Activated naive CD4-positive, alpha-beta T cell treated with anti-CD3 and anti-CD28 coated beads, Interleukin-2, amount 50 U/mL, for 24 hours (primary cell): ENCODE results near the gene ZC3H12D.
"Not testable (repeated sequence)": the region's sequence is repeated elsewhere in the genome, so short reads cannot be mapped to it uniquely, and the experiment has no call there.

Source experiments
- H3K27ac Mint-ChIP-seq: one replicate; pipeline ENCODE4 v1.8.0; 2021; ENCODE audit warnings: mild to moderate bottlenecking, mixed read lengths
- H3K27me3 Mint-ChIP-seq: one replicate; pipeline ENCODE4 v1.8.0; 2021; ENCODE audit warnings: mixed read lengths
- H3K36me3 Mint-ChIP-seq: one replicate; pipeline ENCODE4 v1.8.0; 2021; ENCODE audit warnings: mixed read lengths
- H3K4me1 Mint-ChIP-seq: one replicate; pipeline ENCODE4 v1.8.0; 2021; ENCODE audit warnings: mixed read lengths
- H3K4me3 Mint-ChIP-seq: one replicate; pipeline ENCODE4 v1.8.0; 2021; ENCODE audit warnings: mild to moderate bottlenecking, mixed read lengths
- H3K9me3 Mint-ChIP-seq: one replicate; pipeline ENCODE4 v1.8.0; 2021; ENCODE audit warnings: mixed read lengths

Gene ZC3H12D

DNA sequence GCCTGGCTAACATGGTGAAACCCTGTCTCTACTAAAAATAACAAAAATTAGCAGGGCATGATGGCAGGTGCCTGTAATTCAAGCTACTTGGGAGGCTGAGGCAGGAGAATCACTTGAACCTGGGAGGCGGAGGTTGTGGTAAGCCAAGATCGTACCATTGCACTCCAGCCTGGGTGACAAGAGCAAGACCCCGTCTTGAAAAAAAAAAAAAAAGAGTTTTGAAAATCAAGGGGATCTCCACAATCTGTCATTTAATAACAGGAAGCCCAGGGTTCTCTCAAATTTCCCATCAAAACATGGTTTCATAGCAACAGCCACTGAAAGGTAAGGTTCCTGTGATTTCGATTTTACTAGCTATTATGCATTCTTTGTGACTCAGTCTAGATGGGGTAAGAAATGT is 10.0 kb upstream of the ZC3H12D start:
- Mint-ChIP-seq H3K4me3 (peak overlapping the region; percentile 70), H3K27ac (peak overlapping the region; percentile 99), H3K4me1 (peaks cover 84% of the 10 kb centered on the region)
- not testable (repeated sequence) for H3K36me3 Mint-ChIP-seq, H3K27me3 Mint-ChIP-seq, H3K9me3 Mint-ChIP-seq

DNA sequence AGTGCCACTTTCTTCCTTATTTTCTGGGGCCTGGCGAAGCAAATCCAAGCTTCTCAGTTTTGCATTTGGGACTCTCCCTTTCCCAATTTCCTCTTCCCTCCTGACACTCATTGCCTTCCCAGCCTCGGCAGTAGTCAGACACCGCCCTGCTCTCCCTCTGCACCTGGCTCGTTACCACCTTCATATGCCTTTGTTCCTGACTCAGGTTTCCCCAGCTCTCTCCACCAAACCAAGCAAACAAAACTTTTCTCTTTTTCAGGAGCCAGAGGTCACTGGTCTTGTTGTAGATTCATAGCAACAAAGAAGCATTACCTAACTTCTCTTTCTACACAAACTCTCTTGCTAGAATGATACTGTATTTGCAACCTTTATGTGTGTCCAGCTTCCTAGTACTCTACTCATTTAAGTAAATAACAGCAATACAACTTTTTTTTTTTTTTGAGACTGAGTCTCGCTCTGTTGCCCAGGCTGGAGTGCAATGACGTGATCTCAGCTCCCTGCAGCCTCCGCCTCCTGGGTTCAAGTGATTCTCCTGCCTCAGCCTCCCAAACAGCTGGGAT is 9.0 kb upstream of the ZC3H12D start:
- Mint-ChIP-seq H3K36me3 (peaks cover 5% of the 10 kb centered on the region), H3K4me1 (peaks cover 85% of the 10 kb centered on the region), H3K27ac (peak overlapping the region; percentile 99), H3K27me3 (no peaks in the 10 kb centered on the region), H3K9me3 (no peaks in the 10 kb centered on the region), H3K4me3 (peak overlapping the region; percentile 30)

GRCh38 chr6:149492798-149493343 is 8.1 kb upstream of the ZC3H12D start:
- Mint-ChIP-seq H3K36me3 (peaks cover 5% of the 10 kb centered on the region), H3K9me3 (no peaks in the 10 kb centered on the region), H3K27me3 (no peaks in the 10 kb centered on the region), H3K27ac (peak overlapping the region; percentile 99), H3K4me1 (peaks cover 82% of the 10 kb centered on the region), H3K4me3 (peak overlapping the region; percentile 31)

- H3K27ac Mint-ChIP-seq = peak overlapping the region; percentile 37
- peaks cover 3% of the 10 kb centered on the region for H3K36me3 Mint-ChIP-seq
- H3K9me3 Mint-ChIP-seq = no peaks in the 10 kb centered on the region
- peaks cover 67% of the 10 kb centered on the region for H3K4me1 Mint-ChIP-seq
- no peak overlapping the region for H3K4me3 Mint-ChIP-seq
- no peaks in the 10 kb centered on the region for H3K27me3 Mint-ChIP-seq
Measured at GRCh38 chr6:149489967-149490366, 5.2 kb upstream of the ZC3H12D start.

- Mint-ChIP-seq H3K4me1 (peaks cover 64% of the 10 kb centered on the region), H3K36me3 (peaks cover 2% of the 10 kb centered on the region), H3K9me3 (no peaks in the 10 kb centered on the region), H3K27ac (no peak overlapping the region), H3K4me3 (no peak overlapping the region), H3K27me3 (no peaks in the 10 kb centered on the region)
Measured at GRCh38 chr6:149488815-149489214, 4.0 kb upstream of the ZC3H12D start.

DNA sequence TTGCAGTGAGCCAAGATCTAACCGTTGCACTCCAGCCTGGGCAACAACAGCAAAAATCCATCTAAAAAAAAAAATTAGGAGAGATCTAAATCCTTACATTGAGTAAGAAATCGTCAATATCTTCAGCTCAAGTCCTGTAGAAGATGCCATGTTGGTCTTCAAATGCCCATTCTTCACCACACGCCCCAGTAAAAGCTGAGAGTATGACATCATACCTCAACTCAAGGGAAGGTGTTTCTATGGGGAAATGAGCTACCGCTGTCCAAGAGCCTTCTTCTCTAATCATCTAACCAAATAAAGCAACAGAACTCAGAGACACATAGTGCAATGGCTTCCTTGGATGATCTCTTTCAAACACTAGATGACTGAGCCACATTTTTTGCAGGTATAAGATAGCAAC is 2.5 kb upstream of the ZC3H12D start:
- no peaks in the 10 kb centered on the region for H3K27me3 Mint-ChIP-seq
- no peaks in the 10 kb centered on the region for H3K36me3 Mint-ChIP-seq
- H3K4me1 Mint-ChIP-seq = peaks cover 60% of the 10 kb centered on the region
- H3K4me3 Mint-ChIP-seq = no peak overlapping the region
- H3K9me3 Mint-ChIP-seq = no peaks in the 10 kb centered on the region
- H3K27ac Mint-ChIP-seq = peak overlapping the region; percentile 70

- H3K27me3 Mint-ChIP-seq = no peaks in the 10 kb centered on the region
Measured at GRCh38 chr6:149483849-149484655, 762 bp downstream of the ZC3H12D start.

GRCh38 chr6:149483334-149483725 is 1.5 kb downstream of the ZC3H12D start:
- peaks cover 69% of the 10 kb centered on the region for H3K4me1 Mint-ChIP-seq

More at GRCh38 chr6:149483849-149484655, 762 bp downstream of the ZC3H12D start:
- Mint-ChIP-seq H3K4me3 (peak overlapping the region; percentile 94), H3K4me1 (peaks cover 69% of the 10 kb centered on the region), H3K27ac (peak overlapping the region; percentile 99), H3K36me3 (peaks cover 6% of the 10 kb centered on the region), H3K9me3 (no peaks in the 10 kb centered on the region)

GRCh38 chr6:149482545-149483333 is 2.1 kb downstream of the ZC3H12D start:
- Mint-ChIP-seq H3K4me1 (peaks cover 73% of the 10 kb centered on the region), H3K36me3 (peaks cover 6% of the 10 kb centered on the region), H3K4me3 (peak overlapping the region; percentile 94), H3K27ac (peak overlapping the region; percentile 98), H3K9me3 (no peaks in the 10 kb centered on the region), H3K27me3 (no peaks in the 10 kb centered on the region)

More at GRCh38 chr6:149483334-149483725, 1.5 kb downstream of the ZC3H12D start:
- Mint-ChIP-seq H3K9me3 (no peaks in the 10 kb centered on the region), H3K27ac (peak overlapping the region; percentile 99), H3K36me3 (peaks cover 6% of the 10 kb centered on the region), H3K27me3 (no peaks in the 10 kb centered on the region), H3K4me3 (peak overlapping the region; percentile 94)

DNA sequence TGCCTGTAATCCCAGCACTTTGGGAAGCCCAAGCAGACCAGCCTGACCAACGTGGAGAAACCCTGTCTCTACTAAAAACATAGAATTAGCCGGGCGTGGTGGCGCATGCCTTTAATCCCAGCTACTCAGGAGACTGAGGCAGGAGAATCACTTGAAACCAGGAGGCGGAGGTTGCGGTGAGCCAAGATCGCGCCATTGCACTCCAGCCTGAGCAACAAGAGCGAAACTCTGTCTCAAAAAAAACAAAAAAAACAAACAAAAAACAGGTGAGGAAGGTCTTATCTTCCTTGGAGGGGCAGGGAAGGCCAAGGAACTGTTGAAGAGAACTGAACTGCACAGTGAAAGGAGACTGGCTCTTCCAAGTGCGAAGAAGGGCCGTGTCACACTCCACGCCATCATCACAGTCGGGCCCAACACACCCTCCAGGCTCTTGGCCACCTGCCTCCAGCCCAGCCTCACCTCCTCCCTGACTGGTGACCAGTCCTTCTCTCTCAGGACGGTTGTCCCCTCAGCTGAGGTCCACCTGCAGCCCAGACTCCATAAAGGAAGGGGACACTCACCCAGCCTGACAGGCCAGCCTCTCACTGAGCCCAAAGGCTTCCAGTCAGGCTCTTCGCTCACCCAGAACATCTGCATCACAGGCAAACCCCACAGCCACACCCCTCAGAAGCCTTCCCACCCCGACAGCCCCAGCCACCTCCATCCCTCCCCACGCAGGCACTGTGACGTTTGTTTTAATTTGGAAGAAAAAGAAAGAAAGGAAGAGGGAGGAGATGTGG is 4.1 kb downstream of the ZC3H12D start:
- H3K4me3 Mint-ChIP-seq = peak overlapping the region; percentile 94
- no peaks in the 10 kb centered on the region for H3K27me3 Mint-ChIP-seq
- peaks cover 79% of the 10 kb centered on the region for H3K4me1 Mint-ChIP-seq
- H3K9me3 Mint-ChIP-seq = no peaks in the 10 kb centered on the region
- peak overlapping the region; percentile 98 for H3K27ac Mint-ChIP-seq
- peaks cover 8% of the 10 kb centered on the region for H3K36me3 Mint-ChIP-seq

GRCh38 chr6:149478631-149479314 is 6.0 kb downstream of the ZC3H12D start:
- Mint-ChIP-seq H3K27ac (peak overlapping the region; percentile 46), H3K4me3 (peak overlapping the region; percentile 94), H3K4me1 (peaks cover 66% of the 10 kb centered on the region), H3K27me3 (no peaks in the 10 kb centered on the region), H3K9me3 (no peaks in the 10 kb centered on the region), H3K36me3 (peaks cover 9% of the 10 kb centered on the region)

DNA sequence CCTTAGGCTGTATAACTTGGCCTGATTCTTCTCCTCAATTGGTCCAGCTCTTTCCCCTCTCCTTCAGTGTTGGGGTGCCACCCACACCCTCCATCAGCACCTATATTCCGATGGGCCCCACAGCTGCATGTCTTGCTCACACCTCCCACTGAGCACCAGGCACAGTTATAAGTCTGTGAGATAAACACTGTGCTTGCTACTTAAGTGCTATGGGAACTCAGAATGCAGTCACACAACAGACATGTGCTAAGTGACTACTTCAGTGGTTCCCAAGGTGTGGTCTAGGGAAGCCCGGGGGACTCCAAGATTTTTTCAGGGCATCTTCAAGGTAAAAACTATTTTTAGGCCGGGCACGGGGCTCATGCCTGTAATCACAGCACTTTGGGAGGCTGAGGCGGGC is 7.3 kb downstream of the ZC3H12D start:
- Mint-ChIP-seq H3K27me3 (no peaks in the 10 kb centered on the region), H3K4me1 (peaks cover 68% of the 10 kb centered on the region), H3K27ac (peak overlapping the region; percentile 81), H3K4me3 (peak overlapping the region; percentile 33), H3K36me3 (peaks cover 10% of the 10 kb centered on the region), H3K9me3 (no peaks in the 10 kb centered on the region)

DNA sequence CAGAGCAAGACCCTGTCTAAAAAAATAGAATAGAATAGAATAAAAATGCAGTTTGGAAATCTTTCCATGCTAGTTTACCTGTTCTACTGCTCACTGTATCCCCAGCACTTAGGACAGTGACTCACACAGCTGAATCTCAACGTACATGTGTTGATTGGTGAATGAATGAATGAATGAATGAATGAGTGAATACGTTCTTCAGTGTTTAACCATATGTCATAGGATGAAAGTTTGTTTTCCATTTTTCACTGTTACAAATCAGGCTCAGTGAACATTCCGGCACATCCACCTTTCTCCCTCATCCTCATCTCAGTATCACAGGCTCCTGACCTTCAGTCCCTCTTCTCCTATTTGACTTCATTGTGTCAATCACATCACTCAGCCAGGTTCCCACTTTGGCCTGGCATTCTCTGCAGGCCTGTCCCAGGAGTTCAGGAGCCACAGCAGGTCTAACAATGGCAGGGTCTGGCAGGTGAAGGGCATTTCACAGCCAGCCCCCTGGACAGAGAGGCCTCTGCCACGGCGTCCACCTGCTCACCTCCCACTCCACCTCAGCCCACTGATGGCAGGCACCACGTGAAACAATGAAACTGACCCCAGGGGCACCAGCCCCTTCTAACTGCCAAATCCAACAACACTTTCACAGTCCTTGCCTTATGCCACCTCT is 7.9 kb downstream of the ZC3H12D start:
- no peaks in the 10 kb centered on the region for H3K9me3 Mint-ChIP-seq
- H3K27ac Mint-ChIP-seq = peak overlapping the region; percentile 81
- H3K4me1 Mint-ChIP-seq = peaks cover 69% of the 10 kb centered on the region
- no peak overlapping the region for H3K4me3 Mint-ChIP-seq
- H3K36me3 Mint-ChIP-seq = peaks cover 13% of the 10 kb centered on the region
- no peaks in the 10 kb centered on the region for H3K27me3 Mint-ChIP-seq
